IPS-20b (cell line): ENCODE data around the gene SNX7.
A peak's percentile ranks its signal among the peaks of the same experiment; 100 is the strongest.

Experiments
- H3K27ac ChIP-seq: one replicate; pipeline ENCODE4 v1.5.1; 2013; ENCODE audit warnings: low read length
- H3K27me3 ChIP-seq: 2 replicates; pipeline ENCODE4 v1.6.1; 2013; ENCODE audit warnings: mild to moderate bottlenecking, low read length, inconsistent platforms; ENCODE audit not compliant: insufficient read depth
- H3K36me3 ChIP-seq: 2 replicates; pipeline ENCODE4 v1.6.1; 2013; ENCODE audit warnings: low read depth, mild to moderate bottlenecking, inconsistent platforms, low read length, moderate library complexity; ENCODE audit not compliant: insufficient read depth
- H3K4me1 ChIP-seq: 2 replicates; pipeline ENCODE4 v1.6.1; 2013; ENCODE audit warnings: mild to moderate bottlenecking, control low read depth, inconsistent platforms, low read length, moderate library complexity; ENCODE audit not compliant: insufficient read depth
- H3K4me3 ChIP-seq: 2 replicates; pipeline ENCODE4 v1.5.1; 2013; ENCODE audit warnings: mild to moderate bottlenecking, low read length, inconsistent platforms
- H3K9ac ChIP-seq: 2 replicates; pipeline ENCODE4 v1.6.1; 2013; ENCODE audit warnings: low read depth, mild to moderate bottlenecking, inconsistent platforms, low read length, moderate library complexity
- H3K9me3 ChIP-seq: 2 replicates; pipeline ENCODE4 v1.6.1; 2013; ENCODE audit warnings: mild to moderate bottlenecking, low read depth, low read length, inconsistent platforms; ENCODE audit not compliant: insufficient read depth

The SNX7 gene, protein sequence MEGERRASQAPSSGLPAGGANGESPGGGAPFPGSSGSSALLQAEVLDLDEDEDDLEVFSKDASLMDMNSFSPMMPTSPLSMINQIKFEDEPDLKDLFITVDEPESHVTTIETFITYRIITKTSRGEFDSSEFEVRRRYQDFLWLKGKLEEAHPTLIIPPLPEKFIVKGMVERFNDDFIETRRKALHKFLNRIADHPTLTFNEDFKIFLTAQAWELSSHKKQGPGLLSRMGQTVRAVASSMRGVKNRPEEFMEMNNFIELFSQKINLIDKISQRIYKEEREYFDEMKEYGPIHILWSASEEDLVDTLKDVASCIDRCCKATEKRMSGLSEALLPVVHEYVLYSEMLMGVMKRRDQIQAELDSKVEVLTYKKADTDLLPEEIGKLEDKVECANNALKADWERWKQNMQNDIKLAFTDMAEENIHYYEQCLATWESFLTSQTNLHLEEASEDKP

DNA sequence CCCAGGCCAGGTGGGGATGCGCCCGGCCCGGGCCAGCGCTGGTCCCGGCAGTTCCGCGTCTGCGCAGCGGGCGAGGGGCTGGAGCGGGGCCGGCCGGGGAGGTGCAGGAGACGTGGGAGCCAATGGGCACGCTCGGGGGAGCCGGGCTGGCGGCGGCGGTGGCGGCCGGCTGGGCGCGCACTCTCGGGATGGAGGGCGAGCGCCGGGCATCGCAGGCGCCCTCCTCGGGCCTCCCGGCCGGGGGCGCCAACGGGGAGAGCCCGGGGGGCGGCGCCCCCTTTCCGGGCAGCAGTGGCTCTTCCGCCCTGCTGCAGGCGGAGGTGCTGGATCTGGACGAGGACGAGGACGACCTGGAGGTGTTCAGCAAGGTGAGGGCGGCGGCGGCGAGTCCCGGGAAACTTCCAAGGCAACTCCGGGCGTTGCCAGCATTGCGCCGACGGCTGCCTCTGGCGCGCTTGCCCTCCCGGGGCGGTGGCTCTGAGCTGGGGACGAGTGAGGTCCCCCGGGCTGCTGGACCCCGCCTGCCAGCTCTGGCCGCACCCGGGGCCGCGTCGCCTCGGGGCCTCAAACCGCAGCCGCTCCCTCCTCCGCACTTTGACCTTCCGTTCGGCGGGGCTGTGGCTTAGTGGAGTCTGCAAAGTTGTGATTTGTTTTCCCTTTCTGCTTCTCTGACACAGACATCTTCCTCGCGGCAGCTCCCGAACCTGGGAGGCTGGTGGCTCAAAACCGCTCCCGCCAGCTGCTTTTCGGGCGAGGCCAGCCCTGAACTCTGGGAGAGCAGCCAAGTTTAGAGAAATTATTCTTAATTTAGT, at the start of gene SNX7:
Gene SNX7, plus strand, starts transcription at position 178 of the 812 bp plus-strand sequence. Its CDS starts 11 bp downstream, at position 189.
- peak within 1 kb of the TSS; percentile 80; the same call in 1 of the 2 replicates for H3K9ac ChIP-seq
- no peaks in the 10 kb centered on the region; the same call in 1 of the 2 replicates for H3K4me1 ChIP-seq
- peaks cover 14% of the 10 kb centered on the region; the same call in 1 of the 2 replicates for H3K27me3 ChIP-seq
- no peaks in the 10 kb centered on the region for H3K36me3 ChIP-seq
- H3K9me3 ChIP-seq: no peaks in the 10 kb centered on the region
- no peak within 1 kb of the TSS for H3K27ac ChIP-seq
- peak within 1 kb of the TSS; percentile 91 for H3K4me3 ChIP-seq

DNA sequence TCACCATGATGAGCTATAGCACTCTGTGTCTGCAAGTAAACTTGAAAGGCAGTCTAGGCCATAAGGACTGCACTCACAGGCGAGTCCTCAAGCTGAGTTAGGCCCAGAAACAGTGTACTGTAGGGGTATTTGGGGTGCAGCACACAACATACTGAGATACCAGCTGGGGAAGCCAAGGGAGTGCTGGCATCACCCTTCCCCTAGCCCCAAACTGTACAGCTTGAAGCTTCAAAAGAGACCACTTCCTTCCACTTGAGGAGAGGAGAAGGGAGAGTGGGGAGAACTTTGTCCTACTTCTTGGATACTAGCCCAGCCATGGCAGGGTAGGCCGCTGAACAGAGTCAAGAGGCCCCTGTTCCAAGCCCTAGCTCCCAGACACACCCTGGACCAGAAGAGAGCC, 24.2 kb upstream of the SNX7 start:
- no peaks in the 10 kb centered on the region for H3K27me3 ChIP-seq
- no peak overlapping the region for H3K9ac ChIP-seq
- no peak overlapping the region for H3K4me3 ChIP-seq
- no peak overlapping the region for H3K27ac ChIP-seq
- no peaks in the 10 kb centered on the region for H3K36me3 ChIP-seq
- no peaks in the 10 kb centered on the region for H3K4me1 ChIP-seq
- peaks cover 3% of the 10 kb centered on the region; the same call in 1 of the 2 replicates for H3K9me3 ChIP-seq

DNA sequence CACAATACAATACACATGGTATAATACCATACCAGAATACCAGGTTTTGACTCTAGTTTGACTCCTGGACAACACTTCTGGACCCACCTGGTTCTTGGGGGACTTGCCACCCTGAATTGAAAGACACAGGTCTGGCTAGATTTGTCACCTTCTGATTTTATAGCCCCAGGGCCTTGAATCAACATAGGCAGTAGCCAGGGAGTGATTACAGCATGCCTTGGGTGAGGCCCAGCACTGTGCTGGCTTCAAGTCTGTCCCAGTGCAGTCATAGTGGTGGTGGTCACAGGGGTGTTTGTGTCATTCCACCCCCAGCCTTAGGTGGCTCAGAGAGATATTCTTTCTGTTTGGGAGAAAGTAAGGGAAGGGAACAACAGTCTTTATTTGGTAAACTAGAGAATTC, 23.3 kb upstream of the SNX7 start:
- H3K9ac ChIP-seq: no peak overlapping the region
- no peaks in the 10 kb centered on the region for H3K36me3 ChIP-seq
- peaks cover 3% of the 10 kb centered on the region; the same call in 1 of the 2 replicates for H3K9me3 ChIP-seq
- no peak overlapping the region for H3K4me3 ChIP-seq
- H3K4me1 ChIP-seq: no peaks in the 10 kb centered on the region
- H3K27me3 ChIP-seq: no peaks in the 10 kb centered on the region
- H3K27ac ChIP-seq: no peak overlapping the region

DNA sequence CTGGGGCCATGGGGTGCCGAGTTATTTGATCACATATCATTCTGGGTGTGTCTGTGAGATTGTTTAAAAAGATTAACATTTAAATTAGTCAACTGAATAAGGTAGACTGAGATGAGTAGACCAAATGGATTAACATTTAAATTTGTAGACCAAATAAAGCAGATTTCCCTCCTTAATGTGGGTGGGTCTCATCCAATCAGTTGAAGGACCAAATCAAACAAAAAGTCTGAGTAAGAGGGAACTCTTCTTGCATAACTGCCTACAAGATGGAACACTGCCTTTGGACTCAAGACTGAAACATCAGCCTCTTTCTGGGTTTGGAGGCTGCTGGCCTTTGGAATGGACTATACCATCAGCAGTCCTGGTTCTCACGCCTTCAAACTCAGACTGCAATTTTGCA, 17.0 kb upstream of the SNX7 start:
- H3K4me3 ChIP-seq: no peak overlapping the region
- no peak overlapping the region for H3K27ac ChIP-seq
- H3K4me1 ChIP-seq: no peaks in the 10 kb centered on the region
- no peaks in the 10 kb centered on the region for H3K27me3 ChIP-seq
- H3K36me3 ChIP-seq: no peaks in the 10 kb centered on the region
- peaks cover 6% of the 10 kb centered on the region; the same call in 1 of the 2 replicates for H3K9me3 ChIP-seq
- H3K9ac ChIP-seq: no peak overlapping the region

DNA sequence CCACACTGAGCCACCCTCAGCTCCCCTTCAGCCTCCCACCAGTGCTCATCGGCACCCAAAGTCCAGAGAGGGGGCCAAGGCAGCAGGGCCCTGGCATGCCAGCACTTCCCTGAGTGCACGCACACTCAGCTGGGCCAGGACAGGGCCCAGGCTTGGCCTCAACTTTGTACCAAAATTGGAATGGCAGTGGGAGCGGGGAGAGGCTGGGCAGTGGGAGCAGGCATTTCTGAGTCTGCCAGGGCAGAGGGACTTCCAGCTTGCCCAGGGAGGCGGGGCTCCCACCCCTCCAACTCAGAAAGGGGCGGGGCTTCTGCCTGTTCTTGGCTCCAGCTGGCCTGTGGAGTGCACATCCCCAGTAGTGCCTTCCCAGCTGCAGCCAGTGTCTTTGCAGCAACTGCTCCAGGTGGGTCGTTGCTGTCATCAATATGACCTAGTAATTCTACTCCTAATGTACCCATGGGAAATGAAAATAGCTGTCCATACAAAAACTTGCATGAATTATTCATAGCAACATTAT, 10.3 kb upstream of the SNX7 start:
- Histone ChIP-seq H3K36me3 (no peaks in the 10 kb centered on the region), H3K27me3 (no peaks in the 10 kb centered on the region), H3K27ac (no peak overlapping the region), H3K4me1 (no peaks in the 10 kb centered on the region), H3K9me3 (peaks cover 10% of the 10 kb centered on the region), H3K4me3 (no peak overlapping the region), H3K9ac (no peak overlapping the region)

DNA sequence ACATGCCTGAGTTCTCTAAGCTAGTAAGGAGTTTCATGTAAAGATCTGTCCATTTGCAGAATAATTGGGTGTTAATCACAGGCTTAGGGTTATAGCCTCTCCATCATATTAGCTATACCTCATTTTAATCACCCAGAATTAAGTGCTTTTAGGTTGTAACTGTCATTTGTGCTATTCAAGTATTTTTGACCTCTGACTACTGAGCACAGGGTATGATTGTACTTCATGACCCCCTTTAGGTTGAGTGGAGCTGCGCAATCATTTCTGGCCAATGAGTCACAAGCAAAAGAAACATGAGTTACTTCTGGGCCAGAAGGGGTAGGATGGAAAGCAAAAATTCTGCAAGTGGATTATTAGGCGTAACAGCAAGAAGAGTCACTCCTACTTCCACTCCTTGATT, 8.4 kb upstream of the SNX7 start:
- H3K4me3 ChIP-seq: no peak overlapping the region
- H3K27me3 ChIP-seq: no peaks in the 10 kb centered on the region
- H3K9me3 ChIP-seq: peaks cover 6% of the 10 kb centered on the region
- H3K4me1 ChIP-seq: no peaks in the 10 kb centered on the region
- no peak overlapping the region for H3K9ac ChIP-seq
- no peaks in the 10 kb centered on the region for H3K36me3 ChIP-seq
- no peak overlapping the region for H3K27ac ChIP-seq

DNA sequence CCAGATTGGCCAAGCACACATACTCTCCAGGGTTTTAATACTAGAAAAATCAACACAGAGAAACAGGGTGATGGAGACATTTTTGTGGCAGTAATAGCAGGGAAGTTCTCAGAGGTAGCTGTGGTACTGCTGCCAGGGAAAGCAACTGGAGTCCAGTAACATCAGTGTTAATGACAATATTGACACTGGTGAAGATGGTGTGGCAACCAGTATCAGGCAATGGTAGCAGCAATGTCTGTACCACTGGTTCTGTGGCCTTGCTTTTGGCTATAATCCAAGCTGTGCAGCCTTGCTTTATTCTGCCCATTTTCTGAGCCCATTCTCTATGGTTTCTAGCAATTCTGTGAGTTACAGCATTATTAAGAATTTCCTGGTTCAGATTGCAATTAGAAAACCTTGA, 1.6 kb upstream of the SNX7 start:
- no peak overlapping the region for H3K4me3 ChIP-seq
- H3K36me3 ChIP-seq: no peaks in the 10 kb centered on the region
- H3K4me1 ChIP-seq: no peaks in the 10 kb centered on the region; the same call in 1 of the 2 replicates
- no peaks in the 10 kb centered on the region for H3K9me3 ChIP-seq
- H3K9ac ChIP-seq: no peak overlapping the region
- peaks cover 14% of the 10 kb centered on the region; the same call in 1 of the 2 replicates for H3K27me3 ChIP-seq
- no peak overlapping the region for H3K27ac ChIP-seq

DNA sequence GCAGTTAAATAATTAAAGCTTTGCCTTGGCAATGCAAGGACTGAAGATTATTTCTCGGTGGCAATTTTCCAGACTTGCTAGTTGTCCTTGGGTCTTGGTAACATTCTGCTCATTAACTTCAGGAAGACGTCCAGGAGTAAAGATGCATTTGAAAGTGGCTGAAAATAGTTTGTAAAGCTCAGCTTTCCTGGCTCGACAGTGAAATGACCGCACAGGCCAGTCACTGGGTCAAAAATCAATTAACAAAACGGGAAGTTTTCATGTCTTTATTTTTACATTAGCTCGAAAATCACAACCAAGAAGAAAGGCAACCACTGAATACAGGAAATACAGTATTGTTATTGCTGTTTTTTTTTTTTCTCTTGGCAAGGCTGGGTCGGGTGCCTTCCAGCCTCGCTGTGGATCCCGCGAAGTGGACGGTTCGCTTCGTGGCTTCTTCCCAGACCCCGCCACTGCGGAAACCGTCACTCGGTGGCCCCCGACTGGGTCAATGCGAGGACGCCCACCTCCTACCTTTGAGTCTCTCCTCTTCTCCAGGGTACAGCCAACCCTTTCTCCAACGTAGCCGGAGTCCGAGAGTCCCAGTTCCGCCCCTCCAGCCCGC, 479 bp upstream of the SNX7 start:
- H3K27ac ChIP-seq: no peak overlapping the region
- peak overlapping the region; percentile 80; the same call in 1 of the 2 replicates for H3K9ac ChIP-seq
- H3K27me3 ChIP-seq: peaks cover 14% of the 10 kb centered on the region; the same call in 1 of the 2 replicates

DNA sequence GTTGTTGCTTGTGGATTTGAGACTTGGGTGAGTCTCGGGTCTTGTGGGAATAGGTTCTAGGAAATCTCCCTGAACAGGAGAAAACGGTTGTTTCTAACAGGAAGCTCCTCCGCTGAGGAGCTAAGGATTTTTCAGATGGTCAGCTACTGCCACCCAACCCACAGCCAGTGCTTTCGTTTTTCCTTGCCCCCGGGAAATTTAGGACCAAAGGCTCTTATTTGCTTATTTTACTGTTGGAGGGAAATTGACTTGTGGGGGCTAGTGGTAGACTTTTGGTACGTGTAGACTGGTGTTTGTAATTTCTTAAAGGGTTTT, 792 bp downstream of the SNX7 start:
- Histone ChIP-seq H3K9ac (peak overlapping the region; percentile 80; the same call in 1 of the 2 replicates), H3K9me3 (no peaks in the 10 kb centered on the region), H3K36me3 (no peaks in the 10 kb centered on the region), H3K27ac (no peak overlapping the region), H3K27me3 (peaks cover 14% of the 10 kb centered on the region; the same call in 1 of the 2 replicates), H3K4me1 (no peaks in the 10 kb centered on the region; the same call in 1 of the 2 replicates), H3K4me3 (peak overlapping the region; percentile 91)

More for the DNA sequence above, 479 bp upstream of the SNX7 start:
- H3K4me3 ChIP-seq: peak overlapping the region; percentile 91
- H3K36me3 ChIP-seq: no peaks in the 10 kb centered on the region
- H3K9me3 ChIP-seq: no peaks in the 10 kb centered on the region
- no peaks in the 10 kb centered on the region; the same call in 1 of the 2 replicates for H3K4me1 ChIP-seq

DNA sequence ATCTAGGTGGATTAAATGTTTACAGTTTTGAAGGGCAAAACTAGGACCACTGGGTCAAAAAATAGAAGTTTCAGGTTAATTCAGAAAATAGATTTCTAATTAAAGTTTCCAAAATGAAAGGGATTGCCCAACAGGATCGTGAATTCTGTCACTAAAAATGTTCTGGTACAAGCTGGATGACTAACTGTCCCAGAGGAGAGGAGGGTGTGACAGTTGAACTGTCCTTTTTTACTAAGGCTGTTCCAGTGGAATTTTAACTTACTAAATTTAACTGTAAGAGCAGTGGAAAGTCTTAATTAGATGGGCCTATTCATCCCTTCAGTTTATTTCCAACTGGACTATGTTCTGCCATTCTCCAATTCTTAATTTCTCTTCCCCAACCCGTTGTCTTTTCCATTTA, 7.2 kb downstream of the SNX7 start:
- H3K4me3 ChIP-seq: no peak overlapping the region
- H3K27ac ChIP-seq: no peak overlapping the region

More for the DNA sequence above, 7.2 kb downstream of the SNX7 start:
- H3K36me3 ChIP-seq: no peaks in the 10 kb centered on the region
- no peaks in the 10 kb centered on the region for H3K4me1 ChIP-seq
- no peaks in the 10 kb centered on the region for H3K27me3 ChIP-seq
- H3K9ac ChIP-seq: no peak overlapping the region
- H3K9me3 ChIP-seq: no peaks in the 10 kb centered on the region
